ENCODE measurements around the gene RNF152. TPM values are rescaled to one million over a fixed set of nuclear protein-coding genes. Genes with fewer than 3 reads are reported as not detected.

The RNF152 gene, protein sequence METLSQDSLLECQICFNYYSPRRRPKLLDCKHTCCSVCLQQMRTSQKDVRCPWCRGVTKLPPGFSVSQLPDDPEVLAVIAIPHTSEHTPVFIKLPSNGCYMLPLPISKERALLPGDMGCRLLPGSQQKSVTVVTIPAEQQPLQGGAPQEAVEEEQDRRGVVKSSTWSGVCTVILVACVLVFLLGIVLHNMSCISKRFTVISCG
- total RNA-seq = under 1 TPM in 1 of 2 donors, not detected in 1; 0.11 TPM

DNA sequence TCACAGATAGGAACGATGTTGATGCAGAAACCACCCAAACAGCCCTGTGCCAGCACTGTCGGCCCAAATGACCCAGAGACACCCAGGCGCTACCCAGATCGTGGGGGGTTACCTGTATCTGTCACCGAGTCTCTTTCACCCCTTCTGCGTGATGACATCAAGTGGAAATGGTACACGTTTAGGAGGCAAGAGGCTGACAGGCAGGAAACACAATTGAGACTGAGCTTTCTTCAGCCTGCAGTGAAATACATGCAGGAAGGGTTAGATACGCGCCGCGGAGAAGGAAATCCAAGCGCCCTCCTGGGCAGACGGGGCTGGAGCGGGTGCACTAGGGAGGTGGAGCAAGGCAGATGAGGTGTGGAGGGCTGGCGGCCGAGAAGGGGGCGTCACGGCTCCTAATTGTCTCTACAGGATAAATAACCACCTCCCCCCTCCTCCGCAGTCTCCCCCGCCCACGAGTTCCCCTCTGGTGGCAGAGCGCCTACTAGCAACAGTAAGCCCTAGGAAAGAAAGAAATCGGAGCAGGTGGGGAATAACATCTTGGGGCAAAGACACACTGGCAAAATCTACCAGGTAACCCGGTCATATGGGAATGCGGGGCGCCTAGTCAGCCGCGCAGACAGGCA is at the start of gene RNF152:
Gene RNF152 (minus strand): TSS at position 325 of the 626 bp plus-strand sequence. CDS start 76,544 bp downstream, outside the sequence.
- no peak within 1 kb of the TSS for H3K27ac Mint-ChIP-seq
- no peaks in the 10 kb centered on the region for H3K4me1 Mint-ChIP-seq
- peaks cover 17% of the 10 kb centered on the region for H3K27me3 Mint-ChIP-seq
- no peaks in the 10 kb centered on the region for H3K9me3 Mint-ChIP-seq
- no peaks in the 10 kb centered on the region for H3K36me3 Mint-ChIP-seq (ENCODE audit: low read depth)
- ATAC-seq (replicated peaks) = no peak
- peak within 1 kb of the TSS; percentile 76 for H3K4me3 Mint-ChIP-seq

DNA sequence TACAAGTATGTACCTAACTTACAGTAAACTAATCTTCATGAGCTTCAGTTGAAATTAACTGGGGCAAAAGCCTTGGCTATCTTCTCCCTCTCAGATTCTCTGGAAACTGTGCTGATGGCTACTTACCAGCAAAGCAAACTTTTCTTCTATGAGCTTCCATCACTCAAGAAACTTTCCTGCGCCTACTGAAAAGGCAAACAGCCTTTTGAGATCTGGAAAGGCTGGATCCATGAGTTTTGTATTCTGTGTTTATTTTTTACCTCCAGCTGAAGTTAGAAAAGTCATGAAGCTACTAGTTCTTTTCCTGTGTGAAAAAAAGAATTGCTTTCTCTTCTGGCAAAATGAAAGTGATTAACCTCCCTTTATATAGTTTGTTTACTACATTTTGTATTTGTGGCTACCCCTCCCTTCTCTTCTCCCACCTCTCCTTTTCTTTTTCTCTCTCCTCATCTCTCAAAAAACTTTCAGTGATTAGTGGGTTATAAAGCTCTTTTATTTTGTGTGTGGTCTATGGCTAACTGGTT is 49.2 kb upstream of the RNF152 start:
- Mint-ChIP-seq H3K27me3 (peaks cover 4% of the 10 kb centered on the region), H3K4me1 (peaks cover 5% of the 10 kb centered on the region), H3K27ac (no peak overlapping the region), H3K9me3 (no peaks in the 10 kb centered on the region), H3K36me3 (ENCODE audit: low read depth) (no peaks in the 10 kb centered on the region), H3K4me3 (no peak overlapping the region)
- peak; percentile 28 for ATAC-seq (replicated peaks)

DNA sequence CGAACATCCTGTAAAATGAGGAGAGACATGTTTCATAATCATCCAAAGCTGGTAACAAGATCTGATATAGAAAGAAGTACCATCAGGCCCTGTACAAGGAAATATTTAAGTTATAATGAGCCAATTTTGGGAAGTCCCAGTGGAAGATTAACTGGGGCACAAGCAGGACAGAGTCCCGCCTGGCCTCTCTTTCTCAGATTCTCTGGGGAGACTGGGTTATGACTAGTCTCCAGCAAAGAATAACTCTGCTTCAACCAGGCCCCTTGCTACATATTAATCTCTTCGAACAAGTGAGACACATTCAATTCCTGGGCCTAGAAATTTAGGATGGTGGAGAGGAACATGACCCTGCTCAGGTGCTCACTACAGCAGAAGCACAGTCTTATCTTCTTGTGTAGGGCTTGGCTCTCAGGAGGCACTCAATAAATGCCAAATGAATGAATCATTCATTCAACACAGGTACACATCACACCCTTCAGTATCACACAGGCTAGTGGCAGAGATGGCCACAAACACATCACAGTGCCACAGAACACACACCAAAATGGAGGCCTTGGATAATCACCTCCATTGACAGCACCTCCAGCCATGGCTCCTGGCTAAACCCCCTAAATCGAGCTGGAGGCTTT is 46.4 kb upstream of the RNF152 start:
- no peak for ATAC-seq (replicated peaks)
- no peak overlapping the region for H3K27ac Mint-ChIP-seq
- no peaks in the 10 kb centered on the region for H3K9me3 Mint-ChIP-seq
- peaks cover 11% of the 10 kb centered on the region for H3K27me3 Mint-ChIP-seq
- peaks cover 5% of the 10 kb centered on the region for H3K4me1 Mint-ChIP-seq
- H3K36me3 Mint-ChIP-seq (ENCODE audit: low read depth) = no peaks in the 10 kb centered on the region
- no peak overlapping the region for H3K4me3 Mint-ChIP-seq

DNA sequence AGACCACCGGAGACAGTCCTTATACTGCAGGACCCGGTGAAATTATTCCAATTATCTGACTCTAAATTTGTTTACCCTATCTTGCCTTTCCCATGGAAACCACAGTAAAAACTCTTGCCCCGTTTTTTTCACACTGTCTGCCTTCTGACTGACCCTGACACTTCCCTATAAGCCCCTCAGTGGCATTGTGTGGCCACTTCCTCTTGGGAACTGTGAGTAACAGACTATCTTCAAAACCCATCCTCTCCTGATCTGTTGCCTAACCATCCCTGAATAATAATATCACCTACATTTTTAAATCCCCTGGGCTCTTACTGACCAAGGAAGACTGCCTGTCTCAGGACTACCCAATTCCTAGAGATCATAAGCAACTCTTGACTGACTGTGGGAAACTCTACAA is 42.6 kb upstream of the RNF152 start:
- peaks cover 21% of the 10 kb centered on the region for H3K27me3 Mint-ChIP-seq

DNA sequence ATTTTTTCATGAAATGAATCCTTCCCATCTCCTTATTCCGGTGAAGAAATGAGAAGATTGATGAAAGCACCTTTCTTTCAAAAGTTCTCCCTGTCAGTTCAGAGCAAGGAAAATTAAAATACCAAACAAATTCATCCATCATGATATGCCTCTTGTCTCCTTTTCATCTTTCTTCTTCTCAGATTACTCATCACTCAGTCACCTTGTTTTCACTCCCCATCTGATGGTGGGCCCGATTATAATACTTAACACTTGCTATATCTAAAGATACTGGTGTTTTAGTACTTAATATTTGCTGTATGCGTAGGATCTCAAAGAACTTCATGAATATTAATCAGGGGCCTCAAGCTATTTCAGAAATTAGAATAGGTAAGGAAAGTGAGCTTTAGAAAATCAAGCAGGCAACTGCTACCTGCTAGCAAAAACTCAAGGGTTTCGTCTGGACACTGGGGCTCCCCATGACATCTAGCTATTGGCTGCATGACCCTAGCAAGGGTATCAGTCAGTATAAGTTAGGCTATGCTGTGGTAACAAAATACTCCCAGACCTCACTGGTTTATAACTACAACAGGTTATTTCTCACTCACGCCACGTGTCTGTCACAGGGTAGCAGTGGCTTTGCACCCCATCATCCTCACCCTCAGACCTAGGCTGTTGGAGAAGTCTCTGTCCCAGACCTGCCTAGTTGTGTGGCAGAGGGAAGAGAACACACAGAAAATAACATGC is 39.0 kb upstream of the RNF152 start:
- Mint-ChIP-seq H3K27ac (no peak overlapping the region), H3K27me3 (peaks cover 21% of the 10 kb centered on the region), H3K36me3 (ENCODE audit: low read depth) (no peaks in the 10 kb centered on the region), H3K4me1 (no peaks in the 10 kb centered on the region), H3K4me3 (no peak overlapping the region), H3K9me3 (no peaks in the 10 kb centered on the region)
- ATAC-seq (replicated peaks) = no peak

More for the DNA sequence above, 42.6 kb upstream of the RNF152 start:
- ATAC-seq (replicated peaks) = no peak
- Mint-ChIP-seq H3K36me3 (ENCODE audit: low read depth) (no peaks in the 10 kb centered on the region), H3K27ac (no peak overlapping the region), H3K4me1 (no peaks in the 10 kb centered on the region), H3K9me3 (no peaks in the 10 kb centered on the region), H3K4me3 (no peak overlapping the region)

DNA sequence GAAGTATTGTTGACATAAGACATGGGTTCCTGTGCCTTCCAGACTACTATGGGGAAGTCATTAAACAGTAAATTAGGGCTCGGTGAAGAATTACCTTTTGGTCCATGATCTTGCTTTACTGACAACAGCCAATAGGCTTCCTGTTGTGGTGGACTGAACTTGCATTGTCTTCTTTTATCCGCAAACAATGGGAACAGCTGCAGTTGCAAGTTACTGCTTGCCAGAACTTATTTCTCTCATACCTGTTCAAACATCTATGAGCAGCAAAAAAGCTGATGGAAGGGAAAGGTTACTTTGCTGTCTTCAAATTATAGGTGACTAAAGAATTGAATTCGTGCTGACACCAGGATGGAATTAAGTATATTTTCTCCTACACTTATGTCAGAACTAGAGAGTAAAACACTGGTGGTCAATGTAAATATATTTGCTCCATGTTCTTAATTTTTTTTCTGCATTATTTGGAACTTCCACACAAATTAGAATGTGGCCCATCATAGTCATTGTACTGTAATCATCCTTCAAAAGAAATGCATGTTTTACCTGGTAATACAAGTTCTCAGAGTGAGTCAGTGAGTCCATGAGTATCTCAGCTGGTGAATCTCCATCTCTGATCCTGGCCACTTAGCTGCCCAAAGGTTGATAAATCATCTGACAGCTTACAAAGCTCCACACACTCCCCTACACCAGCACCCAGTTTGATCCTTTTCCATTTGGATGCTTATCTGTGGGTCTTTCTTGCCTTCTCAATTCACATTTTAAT is 37.3 kb upstream of the RNF152 start:
- Mint-ChIP-seq H3K27me3 (peaks cover 16% of the 10 kb centered on the region), H3K27ac (no peak overlapping the region), H3K9me3 (no peaks in the 10 kb centered on the region), H3K4me3 (no peak overlapping the region), H3K4me1 (peaks cover 4% of the 10 kb centered on the region), H3K36me3 (ENCODE audit: low read depth) (no peaks in the 10 kb centered on the region)
- no peak for ATAC-seq (replicated peaks)

DNA sequence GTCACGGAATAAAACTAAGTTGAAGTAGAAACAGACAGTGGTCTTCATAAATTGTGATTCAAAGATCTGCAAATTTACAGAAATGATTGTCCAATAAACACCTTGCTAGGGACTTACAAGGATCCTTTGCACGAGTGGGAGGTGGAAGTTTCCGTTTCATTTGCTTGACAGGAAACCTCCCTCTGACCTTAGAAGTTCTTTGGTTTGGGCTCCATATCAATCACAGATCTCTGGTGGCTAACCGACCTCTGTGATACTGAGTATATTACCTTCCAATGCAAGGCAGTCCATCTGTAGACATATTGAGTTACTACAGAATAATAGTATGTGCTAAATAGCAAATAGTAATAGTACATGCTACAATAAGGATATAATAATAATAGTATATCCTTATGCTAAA is 33.7 kb upstream of the RNF152 start:
- peaks cover 4% of the 10 kb centered on the region for H3K4me1 Mint-ChIP-seq
- H3K9me3 Mint-ChIP-seq = no peaks in the 10 kb centered on the region
- no peaks in the 10 kb centered on the region for H3K36me3 Mint-ChIP-seq (ENCODE audit: low read depth)
- peak; percentile 91 for ATAC-seq (replicated peaks)
- H3K27ac Mint-ChIP-seq = no peak overlapping the region
- H3K27me3 Mint-ChIP-seq = peaks cover 7% of the 10 kb centered on the region
- peak overlapping the region; percentile 18 for H3K4me3 Mint-ChIP-seq

DNA sequence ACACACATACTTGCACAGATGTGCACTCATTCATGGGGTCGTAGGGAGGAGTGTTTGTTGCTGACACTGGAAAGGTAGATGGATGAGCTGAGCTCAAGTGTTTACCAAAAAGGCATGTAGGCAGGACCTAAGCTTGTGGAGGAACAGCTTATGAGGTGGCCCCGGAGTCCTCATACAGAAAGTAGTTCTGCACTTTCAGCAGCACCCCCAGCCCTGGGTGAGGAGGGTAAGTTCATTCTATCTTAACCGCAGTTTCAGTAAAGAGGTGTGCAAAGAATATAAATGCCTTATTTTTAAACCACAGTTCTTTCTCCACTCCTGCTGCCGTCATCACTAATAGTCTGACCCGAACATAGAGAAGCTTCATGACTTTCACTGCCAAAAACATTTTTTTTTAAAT is 31.7 kb upstream of the RNF152 start:
- no peak overlapping the region for H3K4me3 Mint-ChIP-seq
- H3K27ac Mint-ChIP-seq = no peak overlapping the region
- H3K36me3 Mint-ChIP-seq (ENCODE audit: low read depth) = no peaks in the 10 kb centered on the region
- peaks cover 4% of the 10 kb centered on the region for H3K4me1 Mint-ChIP-seq
- no peaks in the 10 kb centered on the region for H3K9me3 Mint-ChIP-seq
- no peak for ATAC-seq (replicated peaks)
- H3K27me3 Mint-ChIP-seq = peaks cover 6% of the 10 kb centered on the region

DNA sequence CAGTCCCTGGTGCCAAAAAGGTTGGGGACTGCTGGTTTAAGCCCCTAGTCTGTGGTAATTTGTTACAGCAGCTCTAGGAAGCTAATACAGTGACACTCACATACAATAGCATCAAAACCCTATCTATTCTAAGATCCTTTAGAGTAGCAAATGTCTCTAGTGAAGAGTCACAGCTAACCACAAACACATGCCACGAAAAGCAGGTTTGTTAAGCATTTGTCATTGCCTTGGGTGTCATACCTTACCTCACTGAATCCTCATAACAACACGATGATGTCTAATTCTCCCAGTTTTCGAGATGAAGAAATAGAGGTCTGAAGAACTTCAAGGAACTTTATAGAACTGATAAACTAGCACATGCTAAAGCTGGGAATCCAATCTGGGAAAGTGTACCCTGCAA is 29.6 kb upstream of the RNF152 start:
- peaks cover 3% of the 10 kb centered on the region for H3K27me3 Mint-ChIP-seq
- no peaks in the 10 kb centered on the region for H3K9me3 Mint-ChIP-seq
- no peak overlapping the region for H3K4me3 Mint-ChIP-seq
- ATAC-seq (replicated peaks) = peak; percentile 44
- H3K36me3 Mint-ChIP-seq (ENCODE audit: low read depth) = no peaks in the 10 kb centered on the region
- peaks cover 4% of the 10 kb centered on the region for H3K4me1 Mint-ChIP-seq
- no peak overlapping the region for H3K27ac Mint-ChIP-seq

DNA sequence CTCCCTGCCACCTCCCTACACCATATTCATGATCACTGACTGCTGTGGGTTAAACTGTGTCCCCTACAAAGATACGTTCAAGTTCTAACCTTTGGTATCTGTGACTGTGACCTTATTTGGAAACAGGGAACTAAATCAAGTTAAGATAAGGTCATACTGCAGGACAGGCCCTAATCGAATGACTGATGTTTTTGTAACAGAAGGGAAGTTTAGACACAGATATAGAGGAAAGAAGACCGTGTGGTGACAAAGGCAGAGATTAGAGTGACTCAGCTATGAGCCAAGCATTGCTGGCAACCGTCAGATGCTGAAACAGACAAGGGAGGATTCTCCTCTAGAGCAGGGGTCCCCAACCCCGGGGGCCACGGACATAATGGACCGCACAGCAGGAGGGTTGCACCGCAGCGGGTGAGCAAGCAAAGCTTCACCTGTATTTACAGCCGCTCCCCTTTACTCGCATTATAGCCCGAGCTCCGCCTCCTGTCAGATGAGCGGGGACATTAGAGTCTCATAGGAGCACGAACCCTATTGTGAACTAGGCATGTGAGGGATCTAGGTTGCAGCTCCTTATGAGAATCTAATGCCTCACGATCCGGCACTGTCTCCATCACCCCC is 28.9 kb upstream of the RNF152 start:
- no peak for ATAC-seq (replicated peaks)

DNA sequence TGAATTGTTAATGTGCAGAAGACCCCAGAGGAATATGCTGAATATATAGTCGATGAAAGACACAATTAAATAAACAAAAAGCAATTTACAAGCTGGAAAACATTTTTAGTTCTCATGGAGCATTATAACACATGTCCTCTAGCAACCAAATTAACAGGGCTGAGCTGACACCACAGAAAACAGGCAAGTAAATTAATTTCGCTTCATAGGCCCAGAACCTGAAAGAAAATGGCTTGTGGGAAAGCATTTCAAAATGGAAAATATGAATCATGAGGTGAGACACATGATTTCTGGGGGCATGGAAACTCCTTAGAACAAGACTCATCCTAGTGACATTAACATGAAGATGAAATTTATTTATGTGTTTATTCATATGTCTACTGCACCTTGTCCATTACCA is 25.0 kb upstream of the RNF152 start:
- Mint-ChIP-seq H3K4me3 (no peak overlapping the region), H3K4me1 (no peaks in the 10 kb centered on the region), H3K27ac (no peak overlapping the region), H3K9me3 (no peaks in the 10 kb centered on the region), H3K27me3 (peaks cover 3% of the 10 kb centered on the region), H3K36me3 (ENCODE audit: low read depth) (no peaks in the 10 kb centered on the region)
- ATAC-seq (replicated peaks) = peak; percentile 23

More for the DNA sequence above, 28.9 kb upstream of the RNF152 start:
- no peak overlapping the region for H3K4me3 Mint-ChIP-seq
- peaks cover 3% of the 10 kb centered on the region for H3K27me3 Mint-ChIP-seq
- H3K4me1 Mint-ChIP-seq = peaks cover 4% of the 10 kb centered on the region
- H3K36me3 Mint-ChIP-seq (ENCODE audit: low read depth) = no peaks in the 10 kb centered on the region
- no peak overlapping the region for H3K27ac Mint-ChIP-seq
- no peaks in the 10 kb centered on the region for H3K9me3 Mint-ChIP-seq

DNA sequence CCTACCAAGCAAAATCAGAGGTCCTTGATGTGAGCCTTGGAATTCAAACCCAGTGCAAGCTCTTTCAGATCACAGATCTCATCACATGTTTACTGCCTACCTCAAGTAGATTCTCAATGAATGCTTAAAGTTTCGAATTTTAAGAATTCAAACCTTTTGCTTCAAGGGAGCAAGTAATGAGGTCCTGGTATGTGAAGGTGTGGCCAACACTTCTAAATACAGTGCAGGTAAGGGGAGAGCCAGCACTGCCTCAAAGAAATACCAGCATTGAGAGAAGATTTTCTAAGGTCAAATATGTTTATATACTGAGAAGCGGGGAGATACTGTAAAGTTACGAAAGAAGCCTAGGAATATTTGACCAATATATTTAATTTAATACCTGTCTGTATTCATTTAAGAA is 19.7 kb upstream of the RNF152 start:
- H3K36me3 Mint-ChIP-seq (ENCODE audit: low read depth) = no peaks in the 10 kb centered on the region
- no peak for ATAC-seq (replicated peaks)
- H3K4me3 Mint-ChIP-seq = no peak overlapping the region
- peaks cover 10% of the 10 kb centered on the region for H3K27me3 Mint-ChIP-seq
- H3K4me1 Mint-ChIP-seq = no peaks in the 10 kb centered on the region
- no peaks in the 10 kb centered on the region for H3K9me3 Mint-ChIP-seq
- H3K27ac Mint-ChIP-seq = no peak overlapping the region

DNA sequence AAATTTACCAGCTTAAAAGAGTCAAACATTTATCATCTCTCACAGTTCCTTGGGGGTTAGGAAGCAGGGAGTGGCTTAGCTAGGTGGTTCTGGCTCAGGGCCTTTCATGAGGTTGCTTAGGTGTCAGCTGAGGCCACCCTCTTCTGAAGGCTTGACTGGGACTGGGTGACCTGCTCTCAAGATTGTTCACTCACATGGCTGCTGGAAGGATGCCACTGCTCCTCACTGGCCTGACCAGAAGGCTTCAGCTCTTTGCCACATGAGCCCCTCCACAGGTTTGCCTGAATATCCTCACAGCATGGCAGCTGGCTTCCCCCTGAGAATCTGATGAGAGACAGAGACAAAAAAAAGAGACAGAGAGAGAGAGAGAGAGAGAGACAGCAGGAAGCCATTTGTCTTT is 17.3 kb upstream of the RNF152 start:
- H3K27me3 Mint-ChIP-seq = peaks cover 11% of the 10 kb centered on the region

More for the DNA sequence above, 17.3 kb upstream of the RNF152 start:
- Mint-ChIP-seq H3K9me3 (no peaks in the 10 kb centered on the region), H3K36me3 (ENCODE audit: low read depth) (no peaks in the 10 kb centered on the region), H3K4me3 (no peak overlapping the region), H3K27ac (no peak overlapping the region), H3K4me1 (no peaks in the 10 kb centered on the region)
- no peak for ATAC-seq (replicated peaks)

Measured in activated T-helper 17 cell treated with anti-CD3 and anti-CD28 coated beads, Interleukin-2, amount 50 U/mL, for 72 hours (primary cell).